DND-41 (cell line): ENCODE measurements around the gene JAZF1.

Source experiments
- ATAC-seq: fragments of 200-7000 bp; cut with Tn5 transposase; 3 replicates; pipeline ENCODE4 v1.9.1; 2021; ENCODE audit warnings: low read depth; ENCODE audit not compliant: insufficient read depth
- DNase-seq: peaks from one replicate; pipeline ENCODE4 v3.0.0-alpha.2; 2020
- H2AFZ ChIP-seq: 2 replicates; pipeline ENCODE4 v1.6.0; 2012; ENCODE audit warnings: low read depth, low read length
- H3K27ac ChIP-seq: 2 replicates; pipeline ENCODE4 v1.5.1; 2012; ENCODE audit warnings: low read length, inconsistent platforms
- H3K27me3 ChIP-seq: fragments of 200-600 bp; sonication (generic); 2 replicates; pipeline ENCODE4 v1.6.0; 2012; ENCODE audit warnings: low read length, mild to moderate bottlenecking, inconsistent platforms; ENCODE audit not compliant: insufficient read depth, poor library complexity
- H3K36me3 ChIP-seq: 2 replicates; pipeline ENCODE4 v1.5.1; 2012; ENCODE audit warnings: low read length, inconsistent platforms; ENCODE audit not compliant: insufficient read depth
- H3K4me1 ChIP-seq: 2 replicates; pipeline ENCODE4 v1.5.1; 2012; ENCODE audit warnings: mild to moderate bottlenecking, low read length; ENCODE audit not compliant: insufficient read depth
- H3K4me2 ChIP-seq: 2 replicates; pipeline ENCODE4 v1.6.0; 2012; ENCODE audit warnings: mild to moderate bottlenecking, moderate library complexity, low read length, inconsistent platforms; ENCODE audit not compliant: insufficient read depth
- H3K4me3 ChIP-seq, 2 experiments: fragments of 200-600 bp in 1 of 2; shearing (Covaris generic) in 1 of 2; 2 replicates each; pipeline ENCODE4 v1.5.1; 2012 to 2016; ENCODE audit warnings: inconsistent platforms in 2 of 2, low read length in 2 of 2, mild to moderate bottlenecking in 2 of 2, low read depth in 1 of 2, moderate library complexity in 1 of 2
- H3K79me2 ChIP-seq: 2 replicates; pipeline ENCODE4 v1.6.0; 2012; ENCODE audit warnings: low read length, inconsistent platforms; ENCODE audit not compliant: insufficient read depth
- H3K9ac ChIP-seq: 2 replicates; pipeline ENCODE4 v1.6.0; 2012; ENCODE audit warnings: low read depth, mild to moderate bottlenecking, inconsistent platforms, low read length, moderate library complexity
- H3K9me3 ChIP-seq: 2 replicates; pipeline ENCODE4 v1.5.1; 2012; ENCODE audit warnings: low read length, moderate library complexity, mild to moderate bottlenecking, inconsistent platforms; ENCODE audit not compliant: insufficient read depth, severe bottlenecking
- H4K20me1 ChIP-seq: 2 replicates; pipeline ENCODE4 v1.6.0; 2012; ENCODE audit warnings: low read length; ENCODE audit not compliant: insufficient read depth
- EZH2 ChIP-seq: IDR thresholded peaks from 3 replicates; pipeline ENCODE4 v1.6.1; 2012; ENCODE audit warnings: borderline replicate concordance, low read depth, mild to moderate bottlenecking, moderate library complexity, low read length, inconsistent platforms; ENCODE audit not compliant: severe bottlenecking
- TF ChIP-seq, protein P1 (sequence below): IDR thresholded peaks from 2 replicates; pipeline ENCODE4 v1.5.1; 2012; ENCODE audit warnings: borderline replicate concordance, low read length, moderate library complexity, mild to moderate bottlenecking; ENCODE audit not compliant: poor library complexity, severe bottlenecking; ENCODE audit errors: extremely low read depth

JAZF1 gene

DNA sequence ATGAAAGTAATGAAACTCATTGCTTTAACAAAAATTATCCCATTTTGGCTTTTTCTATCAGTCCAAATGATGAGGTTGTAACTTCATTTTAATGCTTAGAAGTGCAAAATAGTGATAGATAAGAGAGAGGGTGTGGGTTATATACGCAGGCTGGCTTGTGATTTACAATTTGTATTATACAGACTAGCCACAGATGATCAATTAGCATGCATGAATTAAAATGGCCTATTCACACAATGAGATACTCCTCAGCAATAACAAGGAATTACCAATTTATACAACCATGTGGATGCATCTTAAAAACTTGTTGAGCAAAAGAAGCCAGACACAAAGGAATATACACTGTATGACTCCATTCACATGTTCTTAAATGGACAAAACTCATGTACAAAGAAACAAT is 45.4 kb upstream of the JAZF1 start:
- no peaks in the 10 kb centered on the region for H3K79me2 ChIP-seq
- ATAC-seq (no peak), DNase-seq (no peak)
- H3K9ac ChIP-seq: no peak overlapping the region
- TF ChIP-seq EZH2: no peak
- TF ChIP-seq, protein P1, sequence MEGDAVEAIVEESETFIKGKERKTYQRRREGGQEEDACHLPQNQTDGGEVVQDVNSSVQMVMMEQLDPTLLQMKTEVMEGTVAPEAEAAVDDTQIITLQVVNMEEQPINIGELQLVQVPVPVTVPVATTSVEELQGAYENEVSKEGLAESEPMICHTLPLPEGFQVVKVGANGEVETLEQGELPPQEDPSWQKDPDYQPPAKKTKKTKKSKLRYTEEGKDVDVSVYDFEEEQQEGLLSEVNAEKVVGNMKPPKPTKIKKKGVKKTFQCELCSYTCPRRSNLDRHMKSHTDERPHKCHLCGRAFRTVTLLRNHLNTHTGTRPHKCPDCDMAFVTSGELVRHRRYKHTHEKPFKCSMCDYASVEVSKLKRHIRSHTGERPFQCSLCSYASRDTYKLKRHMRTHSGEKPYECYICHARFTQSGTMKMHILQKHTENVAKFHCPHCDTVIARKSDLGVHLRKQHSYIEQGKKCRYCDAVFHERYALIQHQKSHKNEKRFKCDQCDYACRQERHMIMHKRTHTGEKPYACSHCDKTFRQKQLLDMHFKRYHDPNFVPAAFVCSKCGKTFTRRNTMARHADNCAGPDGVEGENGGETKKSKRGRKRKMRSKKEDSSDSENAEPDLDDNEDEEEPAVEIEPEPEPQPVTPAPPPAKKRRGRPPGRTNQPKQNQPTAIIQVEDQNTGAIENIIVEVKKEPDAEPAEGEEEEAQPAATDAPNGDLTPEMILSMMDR: no peak
- no peak overlapping the region for H3K27ac ChIP-seq
- H3K27me3 ChIP-seq: peaks cover 9% of the 10 kb centered on the region
- no peaks in the 10 kb centered on the region for H3K9me3 ChIP-seq
- H3K4me2 ChIP-seq: no peak overlapping the region
- H3K36me3 ChIP-seq: no peaks in the 10 kb centered on the region
- H3K4me3 ChIP-seq: no peak overlapping the region
- no peaks in the 10 kb centered on the region for H4K20me1 ChIP-seq
- no peak overlapping the region for H2AFZ ChIP-seq
- no peaks in the 10 kb centered on the region for H3K4me1 ChIP-seq

DNA sequence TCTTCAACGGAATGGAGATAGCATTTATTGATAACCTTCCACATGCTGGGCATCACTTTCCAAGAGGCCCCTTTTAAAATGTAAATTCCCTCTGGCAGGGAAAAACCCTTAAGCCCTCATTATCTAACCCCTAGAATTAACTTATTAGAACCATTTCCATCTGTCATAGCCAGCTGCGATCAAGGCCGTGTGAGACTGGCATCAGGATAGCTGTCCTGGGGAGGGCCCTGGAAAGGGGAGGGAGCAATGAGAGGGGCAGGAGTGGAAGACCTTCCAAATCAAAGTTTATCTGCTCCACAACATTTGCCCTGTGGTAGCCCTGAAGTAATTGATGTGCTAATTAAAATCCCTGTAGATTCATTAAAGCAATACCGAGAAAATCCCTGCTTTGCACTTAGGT is 45.0 kb upstream of the JAZF1 start:
- Histone ChIP-seq H3K27me3 (peaks cover 12% of the 10 kb centered on the region), H3K27ac (no peak overlapping the region), H3K36me3 (no peaks in the 10 kb centered on the region), H3K4me3 (no peak overlapping the region), H3K4me1 (no peaks in the 10 kb centered on the region), H4K20me1 (no peaks in the 10 kb centered on the region), H3K9ac (no peak overlapping the region), H3K4me2 (no peak overlapping the region), H3K9me3 (no peaks in the 10 kb centered on the region), H3K79me2 (no peaks in the 10 kb centered on the region), H2AFZ (no peak overlapping the region)
- ATAC-seq (no peak), DNase-seq (no peak)
- TF ChIP-seq, protein P1: no peak
- no peak for TF ChIP-seq EZH2

DNA sequence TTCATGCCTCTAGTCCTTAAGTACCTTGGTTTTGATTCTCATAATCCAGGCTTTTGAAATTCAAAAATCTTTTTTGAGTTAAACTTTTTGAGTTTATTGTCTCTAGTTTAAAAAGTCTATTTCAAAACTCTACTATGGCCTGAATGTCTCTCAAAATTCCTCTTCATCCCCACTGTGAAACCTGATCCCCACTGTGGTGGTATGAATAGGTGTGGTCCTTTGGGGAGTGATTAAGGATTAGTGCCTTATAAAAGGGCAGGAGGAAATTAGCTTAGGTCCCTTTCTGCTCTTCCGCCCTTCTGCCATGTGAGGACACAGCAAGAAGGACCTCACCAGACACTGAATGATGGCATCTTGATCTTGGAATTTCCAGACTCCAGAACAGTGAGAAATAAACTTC is 44.1 kb upstream of the JAZF1 start:
- Histone ChIP-seq H4K20me1 (no peaks in the 10 kb centered on the region), H3K9me3 (no peaks in the 10 kb centered on the region), H3K4me3 (no peak overlapping the region), H3K79me2 (no peaks in the 10 kb centered on the region), H2AFZ (no peak overlapping the region), H3K4me2 (no peak overlapping the region), H3K4me1 (no peaks in the 10 kb centered on the region), H3K27ac (no peak overlapping the region), H3K9ac (no peak overlapping the region), H3K36me3 (no peaks in the 10 kb centered on the region), H3K27me3 (peaks cover 10% of the 10 kb centered on the region)
- no peak for ATAC-seq
- DNase-seq: no peak
- no peak for TF ChIP-seq EZH2
- TF ChIP-seq, protein P1: no peak

DNA sequence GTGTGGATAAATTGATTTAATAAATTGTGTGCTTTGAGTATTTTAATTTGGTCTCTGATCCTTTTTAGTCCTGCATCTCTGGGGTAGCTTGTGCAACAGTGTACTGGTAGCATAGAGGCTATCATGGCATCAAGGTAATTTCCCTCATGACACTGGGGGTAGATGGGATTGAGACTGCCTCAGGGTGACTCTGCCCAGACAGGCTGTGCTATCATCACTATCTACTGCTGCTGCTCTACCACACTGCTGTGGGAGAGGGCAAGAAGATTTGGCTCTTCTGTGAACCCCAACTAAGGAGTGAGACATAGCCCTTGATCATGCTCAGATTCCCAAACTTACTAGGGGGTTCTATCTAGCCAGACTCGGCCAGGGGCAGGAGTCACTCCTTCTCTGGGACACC is 43.6 kb upstream of the JAZF1 start:
- H3K36me3 ChIP-seq: no peaks in the 10 kb centered on the region
- no peak overlapping the region for H3K27ac ChIP-seq
- H3K27me3 ChIP-seq: peaks cover 10% of the 10 kb centered on the region
- DNase-seq: no peak
- H3K4me3 ChIP-seq: no peak overlapping the region
- H2AFZ ChIP-seq: no peak overlapping the region
- H3K9ac ChIP-seq: no peak overlapping the region
- H3K4me1 ChIP-seq: no peaks in the 10 kb centered on the region
- no peaks in the 10 kb centered on the region for H3K79me2 ChIP-seq
- no peaks in the 10 kb centered on the region for H3K9me3 ChIP-seq
- no peak overlapping the region for H3K4me2 ChIP-seq
- TF ChIP-seq, protein P1: no peak
- no peak for TF ChIP-seq EZH2
- no peak for ATAC-seq
- H4K20me1 ChIP-seq: no peaks in the 10 kb centered on the region
